Activated CD8-positive, alpha-beta memory T cell treated with anti-CD3 and anti-CD28 coated beads, Interleukin-2, amount 10 ng/mL, durations not matched to agents 7 days and 5 days (primary cell): ENCODE data around the gene SHROOM3. TPM values are rescaled to one million over a fixed set of nuclear protein-coding genes. Genes with fewer than 3 reads are reported as not detected.
"Not testable (repeated sequence)": the region's sequence is repeated elsewhere in the genome, so short reads cannot be mapped to it uniquely, and the experiment has no call there.

Experiments used
- ATAC-seq: fragments of 150-1000 bp; cut with Tn5 transposase; one replicate; pipeline ENCODE4 v1.10.0; 2021; ENCODE audit warnings: moderate library complexity
- CTCF ChIA-PET: fragments of 350-600 bp; sonication (Branson Sonifier 250); formaldehyde crosslinking; loops from one replicate; lab custom pipeline; 2021; ENCODE audit warnings: antibody characterized with exemption; lab: Charles Lee
- DNase-seq: peaks from one replicate; pipeline ENCODE4 v3.0.0-alpha.2; 2020
- H3K27ac Mint-ChIP-seq: one replicate; pipeline ENCODE4 v1.8.0; 2021; ENCODE audit warnings: mild to moderate bottlenecking, mixed read lengths
- H3K27me3 Mint-ChIP-seq: one replicate; pipeline ENCODE4 v1.8.0; 2021; ENCODE audit warnings: mixed read lengths
- H3K36me3 Mint-ChIP-seq: one replicate; pipeline ENCODE4 v1.8.0; 2021; ENCODE audit warnings: mild to moderate bottlenecking, mixed read lengths
- H3K4me1 Mint-ChIP-seq: one replicate; pipeline ENCODE4 v1.8.0; 2021; ENCODE audit warnings: mixed read lengths
- H3K4me3 Mint-ChIP-seq: one replicate; pipeline ENCODE4 v1.8.0; 2021; ENCODE audit warnings: mild to moderate bottlenecking, moderate library complexity, mixed read lengths
- H3K9me3 Mint-ChIP-seq: one replicate; pipeline ENCODE4 v1.8.0; 2022; ENCODE audit warnings: low read depth, mixed read lengths
- total RNA-seq, 2 experiments: library from RNA; stranded (reverse); gene quantifications; one replicate each; pipeline ENCODE4 v1.2.3, GENCODE V29; 2021

Gene SHROOM3
- total RNA-seq, 2 experiments from 2014 or later: 0.09 TPM; not detected in 1

- Mint-ChIP-seq H3K4me1 (no peaks in the 10 kb centered on the region), H3K4me3 (no peak overlapping the region), H3K9me3 (no peaks in the 10 kb centered on the region), H3K36me3 (no peaks in the 10 kb centered on the region), H3K27ac (no peak overlapping the region), H3K27me3 (peaks cover 52% of the 10 kb centered on the region)
- no peak for ATAC-seq
- no peak for DNase-seq
- CTCF ChIA-PET: no interaction called here
Measured at GRCh38 chr4:76716020-76716419, 281.0 kb downstream of the SHROOM3 start.

- H3K27me3 Mint-ChIP-seq: peaks cover 52% of the 10 kb centered on the region
- no peaks in the 10 kb centered on the region for H3K4me1 Mint-ChIP-seq
- CTCF ChIA-PET: no interaction called here
- no peak overlapping the region for H3K27ac Mint-ChIP-seq
- H3K4me3 Mint-ChIP-seq: no peak overlapping the region
- no peaks in the 10 kb centered on the region for H3K36me3 Mint-ChIP-seq
- ATAC-seq (no peak), DNase-seq (no peak)
- no peaks in the 10 kb centered on the region for H3K9me3 Mint-ChIP-seq
Measured at GRCh38 chr4:76716658-76717057, 281.6 kb downstream of the SHROOM3 start.

- Mint-ChIP-seq H3K4me1 (no peaks in the 10 kb centered on the region), H3K27me3 (peaks cover 49% of the 10 kb centered on the region), H3K36me3 (no peaks in the 10 kb centered on the region), H3K4me3 (no peak overlapping the region), H3K9me3 (no peaks in the 10 kb centered on the region), H3K27ac (no peak overlapping the region)
- CTCF ChIA-PET: no interaction called here
- ATAC-seq (no peak), DNase-seq (no peak)
Measured at GRCh38 chr4:76717431-76717830, 282.4 kb downstream of the SHROOM3 start.

GRCh38 chr4:76718021-76718420 is 283.0 kb downstream of the SHROOM3 start:
- H3K9me3 Mint-ChIP-seq: no peaks in the 10 kb centered on the region
- ATAC-seq: no peak
- no peak overlapping the region for H3K4me3 Mint-ChIP-seq
- H3K36me3 Mint-ChIP-seq: no peaks in the 10 kb centered on the region
- CTCF ChIA-PET: no interaction called here
- no peaks in the 10 kb centered on the region for H3K4me1 Mint-ChIP-seq
- H3K27ac Mint-ChIP-seq: no peak overlapping the region
- no peak for DNase-seq
- H3K27me3 Mint-ChIP-seq: peaks cover 47% of the 10 kb centered on the region

- peaks cover 47% of the 10 kb centered on the region for H3K27me3 Mint-ChIP-seq
- no peaks in the 10 kb centered on the region for H3K4me1 Mint-ChIP-seq
- no peak overlapping the region for H3K27ac Mint-ChIP-seq
- DNase-seq (no peak), ATAC-seq (no peak)
- H3K4me3 Mint-ChIP-seq: no peak overlapping the region
- CTCF ChIA-PET: no interaction called here
- no peaks in the 10 kb centered on the region for H3K9me3 Mint-ChIP-seq
- H3K36me3 Mint-ChIP-seq: no peaks in the 10 kb centered on the region
Measured at GRCh38 chr4:76718831-76719230, 283.8 kb downstream of the SHROOM3 start.

- H3K27ac Mint-ChIP-seq: no peak overlapping the region
- ATAC-seq: no peak
- no peak for DNase-seq
- CTCF ChIA-PET: no interaction called here
- H3K4me1 Mint-ChIP-seq: no peaks in the 10 kb centered on the region
- H3K36me3 Mint-ChIP-seq: no peaks in the 10 kb centered on the region
- H3K9me3 Mint-ChIP-seq: no peaks in the 10 kb centered on the region
- H3K4me3 Mint-ChIP-seq: no peak overlapping the region
- peaks cover 48% of the 10 kb centered on the region for H3K27me3 Mint-ChIP-seq
Measured at GRCh38 chr4:76720121-76720520, 285.1 kb downstream of the SHROOM3 start.

- H3K4me1 Mint-ChIP-seq, H3K9me3 Mint-ChIP-seq, ATAC-seq, DNase-seq, H3K4me3 Mint-ChIP-seq, H3K36me3 Mint-ChIP-seq, H3K27ac Mint-ChIP-seq, CTCF ChIA-PET: not testable (repeated sequence)
- H3K27me3 Mint-ChIP-seq: peaks cover 43% of the 10 kb centered on the region
Measured at GRCh38 chr4:76722146-76722545, 287.1 kb downstream of the SHROOM3 start.

GRCh38 chr4:76722838-76723237 is 287.8 kb downstream of the SHROOM3 start:
- no peaks in the 10 kb centered on the region for H3K9me3 Mint-ChIP-seq
- DNase-seq (no peak), ATAC-seq (no peak)
- no peaks in the 10 kb centered on the region for H3K4me1 Mint-ChIP-seq
- H3K4me3 Mint-ChIP-seq: no peak overlapping the region
- H3K27ac Mint-ChIP-seq: no peak overlapping the region
- peaks cover 40% of the 10 kb centered on the region for H3K27me3 Mint-ChIP-seq
- CTCF ChIA-PET: no interaction called here
- H3K36me3 Mint-ChIP-seq: no peaks in the 10 kb centered on the region

- CTCF ChIA-PET: no interaction called here
- DNase-seq: no peak
Measured at GRCh38 chr4:76723373-76723772, 288.3 kb downstream of the SHROOM3 start.

GRCh38 chr4:76723924-76724323 is 288.9 kb downstream of the SHROOM3 start:
- no peak for ATAC-seq
- H3K27ac Mint-ChIP-seq: no peak overlapping the region
- peaks cover 31% of the 10 kb centered on the region for H3K27me3 Mint-ChIP-seq
- H3K4me3 Mint-ChIP-seq: no peak overlapping the region
- DNase-seq: no peak
- H3K36me3 Mint-ChIP-seq: no peaks in the 10 kb centered on the region
- H3K9me3 Mint-ChIP-seq: no peaks in the 10 kb centered on the region
- H3K4me1 Mint-ChIP-seq: no peaks in the 10 kb centered on the region
- CTCF ChIA-PET: no interaction called here

More at GRCh38 chr4:76723373-76723772, 288.3 kb downstream of the SHROOM3 start:
- Mint-ChIP-seq H3K36me3 (no peaks in the 10 kb centered on the region), H3K9me3 (no peaks in the 10 kb centered on the region), H3K4me3 (no peak overlapping the region), H3K4me1 (no peaks in the 10 kb centered on the region), H3K27ac (no peak overlapping the region), H3K27me3 (peaks cover 36% of the 10 kb centered on the region)
- no peak for ATAC-seq

- no peak for ATAC-seq
- H3K9me3 Mint-ChIP-seq: no peaks in the 10 kb centered on the region
- no peak for DNase-seq
- no peaks in the 10 kb centered on the region for H3K36me3 Mint-ChIP-seq
- CTCF ChIA-PET: no interaction called here
- no peaks in the 10 kb centered on the region for H3K4me1 Mint-ChIP-seq
- H3K27me3 Mint-ChIP-seq: peaks cover 23% of the 10 kb centered on the region
- H3K27ac Mint-ChIP-seq: no peak overlapping the region
- no peak overlapping the region for H3K4me3 Mint-ChIP-seq
Measured at GRCh38 chr4:76725039-76725438, 290.0 kb downstream of the SHROOM3 start.

- Mint-ChIP-seq H3K4me3 (no peak overlapping the region), H3K4me1 (no peaks in the 10 kb centered on the region), H3K27ac (no peak overlapping the region), H3K9me3 (no peaks in the 10 kb centered on the region), H3K27me3 (peaks cover 28% of the 10 kb centered on the region), H3K36me3 (no peaks in the 10 kb centered on the region)
- CTCF ChIA-PET: no interaction called here
- DNase-seq (no peak), ATAC-seq (no peak)
Measured at GRCh38 chr4:76726176-76726575, 291.1 kb downstream of the SHROOM3 start.

- H3K4me1 Mint-ChIP-seq: no peaks in the 10 kb centered on the region
- H3K27ac Mint-ChIP-seq: no peak overlapping the region
- CTCF ChIA-PET: no interaction called here
- peaks cover 28% of the 10 kb centered on the region for H3K27me3 Mint-ChIP-seq
- no peaks in the 10 kb centered on the region for H3K9me3 Mint-ChIP-seq
- DNase-seq (no peak), ATAC-seq (no peak)
- H3K36me3 Mint-ChIP-seq: no peaks in the 10 kb centered on the region
- no peak overlapping the region for H3K4me3 Mint-ChIP-seq
Measured at GRCh38 chr4:76726631-76727030, 291.6 kb downstream of the SHROOM3 start.

- DNase-seq, H3K4me1 Mint-ChIP-seq, H3K4me3 Mint-ChIP-seq, ATAC-seq, H3K36me3 Mint-ChIP-seq, H3K27ac Mint-ChIP-seq, H3K9me3 Mint-ChIP-seq: not testable (repeated sequence)
- peaks cover 28% of the 10 kb centered on the region for H3K27me3 Mint-ChIP-seq
- CTCF ChIA-PET: interaction anchor here (0.6 kb wide), 1 partner anchor 480 kb away, joined by 3 read pairs; no protein-coding TSS in a partner anchor
Measured at GRCh38 chr4:76727934-76728333, 292.9 kb downstream of the SHROOM3 start.

GRCh38 chr4:76729460-76729859 is 294.4 kb downstream of the SHROOM3 start:
- H3K27me3 Mint-ChIP-seq: peaks cover 27% of the 10 kb centered on the region
- ATAC-seq (no peak), DNase-seq (no peak)
- no peaks in the 10 kb centered on the region for H3K4me1 Mint-ChIP-seq
- H3K27ac Mint-ChIP-seq: no peak overlapping the region
- H3K36me3 Mint-ChIP-seq: no peaks in the 10 kb centered on the region
- H3K4me3 Mint-ChIP-seq: no peak overlapping the region
- CTCF ChIA-PET: interaction anchor here (0.8 kb wide), 1 partner anchor 17 kb away, joined by 3 read pairs; no protein-coding TSS in a partner anchor
- H3K9me3 Mint-ChIP-seq: no peaks in the 10 kb centered on the region
